DLD1 (cell line): Measurements from ENCODE around the gene NUP50.
"Not testable (repeated sequence)": the region's sequence is repeated elsewhere in the genome, so short reads cannot be mapped to it uniquely, and the experiment has no call there.

Experiments
- in situ Hi-C: cut with HindIII; loops from 2 replicates; pipeline ENCODE4 v1.10.0; 2017; ENCODE audit warnings: low sequenced_read_pairs

NUP50 gene

GRCh38 chr22:45159652-45160462 lies 3.9 kb upstream of the NUP50 start:
- in situ Hi-C loops: no loop called here

- in situ Hi-C loops: no loop called here
Observed at GRCh38 chr22:45162531-45162930, 1.2 kb upstream of the NUP50 start.

GRCh38 chr22:45163099-45163450 lies 650 bp upstream of the NUP50 start:
- in situ Hi-C loops: no loop called here

GRCh38 chr22:45164270-45165088 lies 754 bp downstream of the NUP50 start:
- in situ Hi-C loops: no loop called here

- in situ Hi-C loops: no loop called here
Observed at GRCh38 chr22:45166932-45167331, 3.2 kb downstream of the NUP50 start.

GRCh38 chr22:45169591-45170466 lies 6.1 kb downstream of the NUP50 start:
- in situ Hi-C loops: no loop called here

GRCh38 chr22:45171830-45172229 lies 8.1 kb downstream of the NUP50 start:
- in situ Hi-C loops: no loop called here

- in situ Hi-C loops: no loop called here
Observed at GRCh38 chr22:45172881-45173585, 9.3 kb downstream of the NUP50 start.

- in situ Hi-C loops: no loop called here
Observed at GRCh38 chr22:45179276-45180049, 15.7 kb downstream of the NUP50 start.

- in situ Hi-C loops: no loop called here
Observed at GRCh38 chr22:45180146-45180679, 16.5 kb downstream of the NUP50 start.

- in situ Hi-C loops: no loop called here
Observed at GRCh38 chr22:45181240-45181639, 17.5 kb downstream of the NUP50 start.

GRCh38 chr22:45181766-45182165 lies 18.0 kb downstream of the NUP50 start:
- in situ Hi-C loops: no loop called here

GRCh38 chr22:45183974-45184373 lies 20.2 kb downstream of the NUP50 start:
- in situ Hi-C loops: no loop called here

- in situ Hi-C loops: no loop called here
Observed at GRCh38 chr22:45185718-45186514, 22.2 kb downstream of the NUP50 start.

- in situ Hi-C loops: no loop called here
Observed at GRCh38 chr22:45187891-45188290, 24.2 kb downstream of the NUP50 start.

GRCh38 chr22:45188779-45189178 lies 25.1 kb downstream of the NUP50 start:
- in situ Hi-C loops: no loop called here

- in situ Hi-C loops: no loop called here
Observed at GRCh38 chr22:45190202-45190872, 26.6 kb downstream of the NUP50 start.

GRCh38 chr22:45191746-45192145 lies 28.0 kb downstream of the NUP50 start:
- in situ Hi-C loops: not testable (repeated sequence)
